GM18511 (cell line): ENCODE results near the gene HAT1.
A peak's percentile ranks its signal among the peaks of the same experiment; 100 is the strongest.
"Not testable (repeated sequence)": the region's sequence is repeated elsewhere in the genome, so short reads cannot be mapped to it uniquely, and the experiment has no call there.

Experiments used
- ATAC-seq: cut with Tn5 transposase; IDR thresholded peaks from one replicate; pipeline ENCODE4 v1.9.1; 2021; ENCODE audit warnings: mild to moderate bottlenecking, moderate library complexity; ENCODE audit not compliant: unreplicated experiment

Gene HAT1

GRCh38 chr2:171972329-171972982, 50.2 kb downstream of the HAT1 start:
- ATAC-seq, result no peak

DNA sequence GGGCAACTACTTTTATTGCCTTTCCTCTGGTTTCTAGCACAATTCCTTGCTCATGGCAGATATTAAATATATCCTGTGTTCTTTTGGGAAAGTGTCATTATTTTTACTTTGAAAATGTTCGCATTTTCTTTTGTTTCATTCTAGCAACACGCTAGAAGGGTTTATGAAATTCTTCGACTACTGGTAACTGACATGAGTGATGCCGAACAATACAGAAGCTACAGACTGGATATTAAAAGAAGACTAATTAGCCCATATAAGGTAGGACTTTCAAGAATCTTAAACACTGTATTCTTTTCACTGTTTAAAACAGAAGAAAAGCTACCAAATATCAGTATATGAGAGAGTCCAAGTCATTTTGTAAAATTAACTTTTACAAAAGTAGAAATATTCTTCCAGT, 56.8 kb downstream of the HAT1 start:
- ATAC-seq, result no peak

GRCh38 chr2:171983924-171984323, 61.7 kb downstream of the HAT1 start:
- not testable (repeated sequence) for ATAC-seq

DNA sequence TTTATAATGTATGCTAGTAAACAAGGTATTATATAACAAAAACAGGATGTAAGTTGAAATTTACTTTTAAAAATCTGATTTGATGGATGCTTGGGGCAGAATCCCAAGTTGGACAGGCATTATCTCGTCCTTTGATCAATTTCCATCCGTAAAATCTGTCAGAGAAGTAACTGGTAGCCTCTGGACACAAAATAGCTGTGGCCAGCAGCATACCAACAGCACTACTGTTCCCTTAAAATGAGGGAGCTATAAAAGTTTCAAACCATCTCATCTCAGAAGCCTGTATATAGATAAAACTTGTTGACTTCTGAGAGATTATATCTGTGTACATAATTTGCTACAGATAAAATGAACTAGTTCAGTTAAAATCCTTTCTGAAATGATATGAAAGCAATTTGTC, 62.8 kb downstream of the HAT1 start:
- no peak for ATAC-seq

DNA sequence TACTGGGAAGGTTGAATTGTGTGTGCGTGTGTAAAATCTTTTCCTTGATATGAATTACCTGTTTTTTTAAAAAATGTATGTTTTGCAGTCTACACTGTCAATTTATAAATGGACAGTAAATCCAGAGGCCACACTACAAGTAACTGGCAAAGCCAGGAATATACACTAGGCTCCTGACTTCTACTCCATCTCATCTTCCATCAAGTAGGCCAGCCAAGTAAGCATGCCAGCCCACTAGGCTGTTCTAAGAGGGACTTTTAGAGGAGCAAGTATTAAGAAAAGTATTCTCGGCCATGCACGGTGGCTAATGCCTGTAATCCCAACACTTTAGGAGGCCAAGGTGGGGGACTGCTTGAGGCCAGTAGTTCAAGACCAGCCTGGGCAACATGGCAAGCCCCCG, 64.5 kb downstream of the HAT1 start:
- no peak for ATAC-seq

- no peak for ATAC-seq
These were observed 68.8 kb downstream of the HAT1 start for GRCh38 chr2:171991027-171991426.

GRCh38 chr2:171995586-171995985, 73.3 kb downstream of the HAT1 start:
- ATAC-seq, result no peak

- ATAC-seq, result no peak
These were observed 73.8 kb downstream of the HAT1 start for GRCh38 chr2:171996021-171996420.

GRCh38 chr2:171997031-171997430, 74.8 kb downstream of the HAT1 start:
- ATAC-seq, result not testable (repeated sequence)

DNA sequence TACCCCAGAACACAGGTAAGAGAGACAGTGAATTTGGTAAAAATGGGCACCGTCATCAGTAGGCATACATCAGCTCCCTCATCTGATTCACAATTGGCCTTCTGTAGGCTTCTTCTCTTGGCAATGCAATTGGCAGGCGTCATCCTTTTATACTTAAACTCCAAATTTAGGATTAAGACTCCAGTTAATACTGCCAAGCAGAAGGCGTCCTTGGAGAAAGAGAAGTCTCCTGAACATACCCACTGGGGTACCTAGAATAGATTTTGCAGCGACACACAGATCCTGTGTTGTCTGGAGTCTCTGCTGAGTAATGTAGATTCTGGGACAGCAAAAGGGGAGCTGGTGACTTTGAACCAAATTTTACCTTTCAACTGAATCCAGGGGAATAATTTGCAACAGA, 76.9 kb downstream of the HAT1 start:
- no peak for ATAC-seq

- peak; percentile 99 for ATAC-seq
These were observed 77.6 kb downstream of the HAT1 start, which contains the start of gene METAP1D for GRCh38 chr2:171999604-172000469. TSS of gene METAP1D (plus strand) at chr2:171999953. CDS start at chr2:171999970, 17 bp downstream.

DNA sequence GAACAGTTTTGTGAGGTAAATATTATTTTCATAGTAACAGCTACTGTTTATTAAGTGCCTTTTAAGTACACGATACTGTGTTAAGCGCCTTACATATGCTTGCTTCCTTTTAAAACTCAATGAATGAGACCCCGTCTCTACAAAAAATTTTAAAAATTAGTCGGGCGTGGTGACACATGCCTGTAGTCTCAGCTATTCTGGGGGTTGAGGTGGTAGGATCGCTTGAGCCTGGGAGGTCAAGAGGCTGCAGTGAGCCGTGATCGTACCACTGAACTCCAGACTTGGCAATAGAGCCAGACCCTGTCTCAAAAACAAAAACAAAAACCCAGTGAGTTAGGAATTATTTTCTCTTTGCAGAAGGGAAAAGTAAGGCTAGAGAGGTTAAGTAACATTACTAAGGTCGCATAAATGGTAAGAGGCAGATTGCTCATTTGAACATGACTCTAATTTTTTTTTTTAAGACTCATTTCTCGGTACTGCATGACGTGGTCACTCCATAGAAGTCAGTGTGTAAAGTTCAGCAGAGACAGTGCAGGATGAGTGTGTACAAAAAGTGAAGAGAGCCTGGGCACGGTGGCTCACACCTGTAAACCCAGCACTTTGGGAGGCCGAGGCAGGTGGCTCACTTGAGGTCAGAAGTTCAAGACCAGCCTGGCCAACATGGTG, 78.6 kb downstream of the HAT1 start:
- ATAC-seq, result no peak

GRCh38 chr2:172007372-172007771, 85.1 kb downstream of the HAT1 start:
- ATAC-seq, result no peak

DNA sequence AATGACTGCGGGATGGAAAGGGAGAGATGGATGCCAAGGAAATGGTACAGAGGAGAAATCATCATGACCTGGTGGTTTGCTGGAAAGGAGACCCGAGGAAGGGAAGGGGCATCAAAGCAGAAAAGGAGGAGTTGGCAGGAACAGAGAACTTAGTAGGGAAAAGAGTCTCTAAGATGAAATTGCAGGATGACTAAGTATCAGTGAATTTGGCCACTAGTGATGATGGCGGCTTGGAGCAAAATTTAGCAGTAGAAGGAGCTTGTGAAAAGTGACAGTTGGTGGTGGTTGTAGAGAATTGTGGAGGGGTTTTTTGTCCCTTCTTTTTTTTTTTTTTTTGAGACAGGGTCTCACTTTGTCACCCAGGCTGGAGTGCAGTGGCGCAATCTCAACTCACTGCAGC, 87.6 kb downstream of the HAT1 start:
- ATAC-seq, result no peak

GRCh38 chr2:172011812-172012575, 89.7 kb downstream of the HAT1 start:
- no peak for ATAC-seq

DNA sequence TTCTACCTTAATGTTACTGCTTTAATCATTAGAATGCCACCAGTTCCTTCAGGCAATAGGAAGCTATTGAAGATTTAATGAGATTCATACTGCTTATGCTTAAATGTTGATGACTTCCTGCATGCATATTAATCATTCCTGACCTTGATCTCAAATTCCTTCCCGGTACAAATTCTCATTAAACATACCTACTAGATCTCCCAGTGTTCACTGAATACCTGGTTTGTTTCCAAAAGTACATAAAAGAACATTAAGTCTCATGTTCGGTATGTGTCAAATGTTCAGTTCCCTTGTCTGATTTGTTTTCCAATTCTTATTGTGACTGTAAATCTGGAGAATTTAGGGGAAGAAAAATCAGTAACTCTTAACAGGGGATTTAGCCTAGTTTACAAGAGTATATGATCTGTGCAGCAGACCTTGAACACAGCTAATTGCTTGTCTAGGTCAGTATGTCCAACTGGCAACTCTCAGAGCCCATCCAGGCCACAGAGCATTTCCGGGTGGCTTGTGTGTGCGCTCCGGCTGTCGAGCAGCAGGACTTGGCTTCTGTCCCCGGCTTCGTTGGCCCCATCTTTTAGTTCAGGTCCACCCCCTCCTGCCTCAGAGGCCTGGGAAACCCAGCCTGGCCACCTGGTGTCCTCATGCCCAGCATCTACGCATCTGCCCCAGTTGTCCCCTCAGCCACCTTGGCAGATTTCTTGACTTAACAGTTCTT, 90.6 kb downstream of the HAT1 start:
- ATAC-seq, result no peak

DNA sequence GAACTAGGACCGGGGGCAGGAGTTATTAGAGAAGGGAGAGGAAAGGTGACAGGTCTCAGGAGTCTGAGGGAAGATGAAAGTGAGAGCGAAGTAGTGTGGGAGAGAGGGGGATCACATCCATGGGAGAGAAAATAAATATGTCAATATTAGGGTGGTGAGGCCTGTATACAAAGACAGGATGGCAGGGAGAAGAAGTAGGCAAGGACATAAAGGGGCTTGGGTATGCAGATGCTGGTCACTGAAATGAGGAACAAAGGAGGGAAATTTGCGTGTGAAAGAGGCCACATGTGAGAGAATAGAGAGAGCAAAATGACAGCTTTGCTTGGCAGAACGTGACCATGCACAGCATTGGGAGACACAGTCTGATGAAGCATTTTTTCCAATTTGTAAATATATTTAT, 91.1 kb downstream of the HAT1 start:
- peak; percentile 52 for ATAC-seq

- ATAC-seq, result no peak
These were observed 99.0 kb downstream of the HAT1 start for GRCh38 chr2:172021074-172021931.

DNA sequence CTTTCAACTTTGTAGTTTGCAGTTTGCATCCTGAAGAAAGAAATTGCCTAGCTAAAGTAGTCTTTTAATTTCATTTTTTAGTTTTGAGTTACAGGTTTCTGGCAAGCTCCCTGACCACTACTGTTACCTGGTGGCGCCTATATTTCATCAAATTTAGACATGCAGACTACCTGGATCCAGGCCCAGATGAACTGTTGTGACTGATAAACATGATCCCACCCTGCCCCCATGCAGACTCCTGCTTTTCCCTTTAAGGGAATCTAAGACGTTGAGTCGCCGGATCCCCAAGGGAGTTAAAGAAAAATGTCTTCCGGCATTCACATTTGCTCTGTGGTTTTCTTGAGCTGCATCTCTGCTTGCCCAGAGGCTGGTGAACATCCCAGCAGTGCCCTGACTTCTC, 99.7 kb downstream of the HAT1 start:
- ATAC-seq, result no peak
